ENCODE data around the gene SRRD.
"Not testable (repeated sequence)": the region's sequence is repeated elsewhere in the genome, so short reads cannot be mapped to it uniquely, and the experiment has no call there.

Gene SRRD

GRCh38 chr22:26483439-26484359 lies at the start of gene SRRD, which contains the start of gene HPS4:
Gene SRRD (plus strand): TSS chr22:26483877. CDS start chr22:26483891, 14 bp downstream.
Gene HPS4 (minus strand): TSS chr22:26483783. CDS start chr22:26481762, 2,021 bp downstream.
- peak; percentile 82 for DNase-seq

GRCh38 chr22:26435327-26436093 lies 48.2 kb upstream of the SRRD start:
- no peak for DNase-seq

GRCh38 chr22:26436903-26437515 lies 46.7 kb upstream of the SRRD start:
- DNase-seq: no peak

GRCh38 chr22:26437694-26438392 lies 45.8 kb upstream of the SRRD start:
- DNase-seq: no peak

- not testable (repeated sequence) for DNase-seq
Measured at GRCh38 chr22:26438776-26439175, 44.9 kb upstream of the SRRD start.

GRCh38 chr22:26439559-26439958 lies 44.1 kb upstream of the SRRD start:
- DNase-seq: no peak

- no peak for DNase-seq
Measured at GRCh38 chr22:26442086-26442756, 41.5 kb upstream of the SRRD start.

- DNase-seq: no peak
Measured at GRCh38 chr22:26443901-26444690, 39.6 kb upstream of the SRRD start.

- DNase-seq: peak; percentile 8
Measured at GRCh38 chr22:26444777-26445176, 38.9 kb upstream of the SRRD start.

GRCh38 chr22:26445577-26446275 lies 38.0 kb upstream of the SRRD start:
- DNase-seq: no peak

GRCh38 chr22:26446808-26447515 lies 36.7 kb upstream of the SRRD start:
- DNase-seq: no peak

GRCh38 chr22:26447584-26448329 lies 35.9 kb upstream of the SRRD start:
- no peak for DNase-seq

- no peak for DNase-seq
Measured at GRCh38 chr22:26448334-26448733, 35.3 kb upstream of the SRRD start.

- DNase-seq: no peak
Measured at GRCh38 chr22:26448941-26449340, 34.7 kb upstream of the SRRD start.

GRCh38 chr22:26450453-26451185 lies 33.1 kb upstream of the SRRD start:
- no peak for DNase-seq

- no peak for DNase-seq
Measured at GRCh38 chr22:26452236-26453016, 31.3 kb upstream of the SRRD start.

- no peak for DNase-seq
Measured at GRCh38 chr22:26453216-26453615, 30.5 kb upstream of the SRRD start.

Measured in NCI-H510A (cell line).